Nephron (organoid): Measurements from ENCODE around the gene OGFR.
A peak's percentile ranks its signal among the peaks of the same experiment; 100 is the strongest.

Experiments used
- H3K27ac Mint-ChIP-seq, 3 experiments: 2 replicates each; pipeline ENCODE4 v1.8.0; 2020; ENCODE audit warnings: mixed read lengths in 3 of 3, mild to moderate bottlenecking in 2 of 3, moderate library complexity in 1 of 3
- H3K27me3 Mint-ChIP-seq: 2 replicates; pipeline ENCODE4 v1.8.0; 2021; ENCODE audit warnings: low read depth, mild to moderate bottlenecking, moderate library complexity, mixed read lengths
- H3K36me3 Mint-ChIP-seq: 2 replicates; pipeline ENCODE4 v1.8.0; 2020; ENCODE audit warnings: low read depth, mixed read lengths
- H3K4me1 Mint-ChIP-seq: 2 replicates; pipeline ENCODE4 v1.8.0; 2020; ENCODE audit warnings: mixed read lengths
- H3K4me3 Mint-ChIP-seq, 3 experiments: 2 replicates each; pipeline ENCODE4 v1.8.0; 2020; ENCODE audit warnings: mild to moderate bottlenecking in 3 of 3, mixed read lengths in 3 of 3, moderate library complexity in 2 of 3
- H3K9me3 Mint-ChIP-seq: 2 replicates; pipeline ENCODE4 v1.8.0; 2020; ENCODE audit warnings: mixed read lengths
- CTCF ChIP-seq, 3 experiments: fragments of 200-600 bp; sonication (generic); IDR thresholded peaks; one replicate each; pipeline ENCODE4 v1.5.0; 2021; ENCODE audit warnings: antibody characterized with exemption in 3 of 3; ENCODE audit not compliant: unreplicated experiment in 3 of 3

OGFR gene

GRCh38 chr20:62770916-62771315 is 33.7 kb upstream of the OGFR start:
- no peak for TF ChIP-seq CTCF (IDR thresholded peaks at IDR 0.05; ENCODE audit: unreplicated experiment in 3 of 3)
- H3K36me3 Mint-ChIP-seq = no peaks in the 10 kb centered on the region
- H3K4me3 Mint-ChIP-seq = no peak overlapping the region
- no peak overlapping the region for H3K27ac Mint-ChIP-seq
- peaks cover 23% of the 10 kb centered on the region for H3K27me3 Mint-ChIP-seq
- no peaks in the 10 kb centered on the region for H3K9me3 Mint-ChIP-seq
- peaks cover 43% of the 10 kb centered on the region for H3K4me1 Mint-ChIP-seq

GRCh38 chr20:62771396-62772102 is 33.1 kb upstream of the OGFR start:
- Mint-ChIP-seq H3K27ac (no peak overlapping the region), H3K36me3 (no peaks in the 10 kb centered on the region), H3K9me3 (no peaks in the 10 kb centered on the region), H3K4me3 (no peak overlapping the region), H3K4me1 (peaks cover 39% of the 10 kb centered on the region), H3K27me3 (peaks cover 21% of the 10 kb centered on the region)
- no peak for TF ChIP-seq CTCF (IDR thresholded peaks at IDR 0.05; ENCODE audit: unreplicated experiment in 3 of 3)

GRCh38 chr20:62772103-62772611 is 32.5 kb upstream of the OGFR start:
- H3K4me3 Mint-ChIP-seq = no peak overlapping the region
- H3K36me3 Mint-ChIP-seq = peaks cover 3% of the 10 kb centered on the region
- H3K9me3 Mint-ChIP-seq = no peaks in the 10 kb centered on the region
- H3K27me3 Mint-ChIP-seq = peaks cover 18% of the 10 kb centered on the region
- H3K4me1 Mint-ChIP-seq = peaks cover 33% of the 10 kb centered on the region
- peak overlapping the region; percentile 43 to 79 (median 75) for H3K27ac Mint-ChIP-seq
- no peak for TF ChIP-seq CTCF (IDR thresholded peaks at IDR 0.05; ENCODE audit: unreplicated experiment in 3 of 3)

GRCh38 chr20:62772619-62772989 is 32.0 kb upstream of the OGFR start:
- Mint-ChIP-seq H3K36me3 (peaks cover 3% of the 10 kb centered on the region), H3K27me3 (peaks cover 18% of the 10 kb centered on the region), H3K9me3 (no peaks in the 10 kb centered on the region), H3K4me3 (no peak overlapping the region), H3K4me1 (peaks cover 32% of the 10 kb centered on the region), H3K27ac (peak overlapping the region; percentile 43 to 79 (median 75))
- TF ChIP-seq CTCF (IDR thresholded peaks at IDR 0.05; ENCODE audit: unreplicated experiment in 3 of 3) = no peak

GRCh38 chr20:62772990-62773844 is 31.4 kb upstream of the OGFR start:
- Mint-ChIP-seq H3K27ac (peak overlapping the region; percentile 75 to 86 (median 79)), H3K27me3 (peaks cover 16% of the 10 kb centered on the region), H3K4me1 (peaks cover 30% of the 10 kb centered on the region), H3K36me3 (peaks cover 3% of the 10 kb centered on the region), H3K9me3 (no peaks in the 10 kb centered on the region), H3K4me3 (no peak overlapping the region)
- no peak for TF ChIP-seq CTCF (IDR thresholded peaks at IDR 0.05; ENCODE audit: unreplicated experiment in 3 of 3)
